Gastrocnemius medialis (tissue), 4 donors: ENCODE data around the gene PRDM16. TPM values are rescaled to one million over a fixed set of nuclear protein-coding genes. Genes with fewer than 3 reads are reported as not detected.

Experiments
- ATAC-seq, 2 donors: fragments of 150-250 bp; one replicate each; pipeline ENCODE4 v1.9.1; 2016
- DNase-seq, 2 donors: peaks; one replicate each; pipeline ENCODE4 v3.0.0-alpha.2; 2019
- H3K27ac ChIP-seq, 4 donors: fragments of 200-600 bp; sonication (generic); 1 replicate in 1 of 4; 2 replicates in 3 of 4; pipeline ENCODE4 v1.5.1; 2016 to 2018; ENCODE audit warnings: mild to moderate bottlenecking in 2 of 4, moderate library complexity in 1 of 4
- H3K27me3 ChIP-seq, 3 donors: fragments of 200-600 bp; sonication (generic) in 2 of 3; 1 replicate in 1 of 3; 2 replicates in 2 of 3; pipeline versions ENCODE4 v1.5.1 to v1.6.0; 2016 to 2019; ENCODE audit warnings: mild to moderate bottlenecking in 1 of 3, moderate library complexity in 1 of 3
- H3K36me3 ChIP-seq, 2 donors: fragments of 200-600 bp; sonication (generic) in 1 of 2; one replicate each; pipeline ENCODE4 v1.5.1; 2017 to 2018
- H3K4me1 ChIP-seq, 2 donors: fragments of 200-600 bp; sonication (generic) in 1 of 2; one replicate each; pipeline ENCODE4 v1.5.1; 2016 to 2017; ENCODE audit warnings: mild to moderate bottlenecking in 2 of 2
- H3K4me3 ChIP-seq, 4 donors: fragments of 200-600 bp; sonication (generic) in 3 of 4; 1 replicate in 1 of 4; 2 replicates in 3 of 4; pipeline ENCODE4 v1.5.1; 2016 to 2019; ENCODE audit warnings: mild to moderate bottlenecking in 2 of 4
- H3K9me3 ChIP-seq, 3 donors: fragments of 200-600 bp; sonication (generic) in 2 of 3; 1 replicate in 1 of 3; 2 replicates in 2 of 3; pipeline ENCODE4 v1.5.1; 2016 to 2019
- POLR2A ChIP-seq, 2 donors: fragments of 450-650 bp; IDR thresholded peaks; one replicate each; pipeline ENCODE4 v1.6.1; 2017; ENCODE audit warnings: antibody characterized with exemption in 2 of 2, mild to moderate bottlenecking in 2 of 2, moderate library complexity in 2 of 2
- in situ Hi-C, 4 donors: fragments of 200-750 bp; cut with MboI; loops; one replicate each; pipeline versions ENCODE4 v1.15.0 to v1.8.0; 2017; ENCODE audit warnings: low sequenced_read_pairs in 4 of 4
- intact Hi-C: fragments of 100-400 bp; cut with DNase I; formaldehyde crosslinking; loops from one replicate; pipeline ENCODE4 v1.15.1; 2023; ENCODE audit warnings: low total_unique reads
- total RNA-seq, 4 donors: library from RNA; depleted of rRNA; stranded (reverse); fragments of >200 nt; gene quantifications; one replicate each; pipeline versions ENCODE4 v1.1.0 to v1.2.3, GENCODE V29; 2016
- TF ChIP-seq, protein P1 (sequence below), 5 experiments: fragments of 450-650 bp in 3 of 5; fragments of 200-600 bp in 2 of 5; sonication (generic) in 2 of 5; IDR thresholded peaks in 4 of 5; conservative IDR thresholded peaks in 1 of 5; 1 replicate in 4 of 5; 2 replicates in 1 of 5; pipeline ENCODE4 v1.5.1; 2016 to 2019; ENCODE audit warnings: antibody characterized with exemption in 5 of 5, mild to moderate bottlenecking in 3 of 5, moderate library complexity in 3 of 5

PRDM16 gene
- total RNA-seq, 4 donors from 2014 or later, result 0.03 to 0.19 (median 0.17) TPM

DNA sequence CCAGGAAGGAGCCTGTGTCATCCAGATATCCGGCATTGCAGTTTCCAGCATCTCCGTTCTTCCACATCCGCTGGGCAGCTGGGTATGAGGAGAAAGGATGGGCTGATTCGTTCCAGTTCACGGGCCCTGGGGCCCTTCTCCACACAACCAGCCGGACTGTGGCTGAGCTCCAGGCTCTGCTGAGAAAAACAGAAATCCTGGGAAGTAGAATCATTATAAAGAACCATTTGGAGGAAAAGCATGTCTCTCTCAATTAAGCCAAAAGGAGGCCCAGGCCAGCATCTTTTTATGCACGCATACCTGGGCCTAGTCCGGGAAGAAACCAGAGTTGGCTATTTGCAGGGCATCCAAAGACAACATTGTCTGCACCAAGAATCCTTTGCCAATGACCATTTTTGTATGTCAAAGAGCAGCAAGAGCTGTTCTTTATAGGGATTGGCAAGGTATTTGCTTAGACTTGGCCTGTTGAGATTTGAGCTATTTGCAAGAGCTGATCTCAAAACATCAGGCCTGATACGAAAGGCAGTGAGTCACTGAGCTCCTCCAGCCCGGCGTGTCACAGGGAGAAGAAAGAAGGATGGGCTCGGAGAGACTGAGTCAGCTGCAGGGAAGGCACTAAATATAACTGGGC is 300.6 kb downstream of the PRDM16 start:
- no peak for TF ChIP-seq POLR2A (IDR thresholded peaks at IDR 0.05)
- TF ChIP-seq, protein P1, sequence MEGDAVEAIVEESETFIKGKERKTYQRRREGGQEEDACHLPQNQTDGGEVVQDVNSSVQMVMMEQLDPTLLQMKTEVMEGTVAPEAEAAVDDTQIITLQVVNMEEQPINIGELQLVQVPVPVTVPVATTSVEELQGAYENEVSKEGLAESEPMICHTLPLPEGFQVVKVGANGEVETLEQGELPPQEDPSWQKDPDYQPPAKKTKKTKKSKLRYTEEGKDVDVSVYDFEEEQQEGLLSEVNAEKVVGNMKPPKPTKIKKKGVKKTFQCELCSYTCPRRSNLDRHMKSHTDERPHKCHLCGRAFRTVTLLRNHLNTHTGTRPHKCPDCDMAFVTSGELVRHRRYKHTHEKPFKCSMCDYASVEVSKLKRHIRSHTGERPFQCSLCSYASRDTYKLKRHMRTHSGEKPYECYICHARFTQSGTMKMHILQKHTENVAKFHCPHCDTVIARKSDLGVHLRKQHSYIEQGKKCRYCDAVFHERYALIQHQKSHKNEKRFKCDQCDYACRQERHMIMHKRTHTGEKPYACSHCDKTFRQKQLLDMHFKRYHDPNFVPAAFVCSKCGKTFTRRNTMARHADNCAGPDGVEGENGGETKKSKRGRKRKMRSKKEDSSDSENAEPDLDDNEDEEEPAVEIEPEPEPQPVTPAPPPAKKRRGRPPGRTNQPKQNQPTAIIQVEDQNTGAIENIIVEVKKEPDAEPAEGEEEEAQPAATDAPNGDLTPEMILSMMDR (IDR thresholded peaks at IDR 0.05 in 4 of 5, conservative IDR thresholded peaks at IDR 0.05 in 1 of 5), result no peak
- no peaks in the 10 kb centered on the region for H3K4me1 ChIP-seq

DNA sequence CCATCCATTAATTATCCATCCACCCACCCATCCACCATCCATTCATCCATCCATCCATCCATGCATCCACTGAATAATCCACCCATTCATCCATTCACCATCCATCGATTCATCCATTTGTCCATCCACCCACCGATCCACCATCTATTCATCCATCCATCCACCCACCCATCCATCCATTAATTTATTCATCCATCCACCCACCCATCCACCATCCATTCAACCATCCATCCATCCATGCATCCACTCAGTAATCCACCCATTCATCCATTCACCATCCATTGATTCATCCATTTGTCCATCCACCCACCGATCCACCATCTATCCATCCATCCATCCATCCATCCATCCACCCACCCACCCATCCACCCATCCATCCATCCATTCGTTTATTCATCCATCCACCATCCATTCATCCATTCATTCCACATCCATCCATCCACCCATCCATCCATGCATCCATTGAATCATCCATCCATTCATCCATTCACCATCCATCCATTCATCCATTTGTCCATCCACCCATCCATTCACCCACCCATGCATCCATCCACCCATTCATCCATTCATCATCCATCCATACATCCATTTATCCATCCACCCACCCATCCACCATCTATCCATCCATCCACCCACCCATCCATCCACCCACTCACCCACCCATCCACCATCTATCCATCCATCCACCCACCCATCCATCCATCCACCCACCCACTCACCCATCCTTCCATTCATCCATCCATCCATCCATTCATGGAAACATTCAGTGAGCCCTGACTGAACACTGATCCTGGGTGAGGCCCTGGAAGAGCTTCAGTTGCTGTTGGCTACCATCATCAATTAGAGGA is 302.1 kb downstream of the PRDM16 start:
- ATAC-seq (no peak), DNase-seq (no peak)
- Histone ChIP-seq H3K27ac (no peak overlapping the region), H3K27me3 (peaks cover 8 to 42% (median 14%) of the 10 kb centered on the region in 3 donors), H3K4me1 (no peaks in the 10 kb centered on the region), H3K36me3 (no peaks in the 10 kb centered on the region), H3K9me3 (no peaks in the 10 kb centered on the region), H3K4me3 (no peak overlapping the region)
- intact Hi-C loops (no loop called here), in situ Hi-C loops (no loop called here)
- no peak for TF ChIP-seq POLR2A (IDR thresholded peaks at IDR 0.05)
- TF ChIP-seq, protein P1 (IDR thresholded peaks at IDR 0.05 in 4 of 5, conservative IDR thresholded peaks at IDR 0.05 in 1 of 5), result no peak

More for the DNA sequence above, 300.6 kb downstream of the PRDM16 start:
- H3K27me3 ChIP-seq, result peaks cover 18 to 45% (median 18%) of the 10 kb centered on the region in 3 donors
- no peaks in the 10 kb centered on the region for H3K36me3 ChIP-seq
- DNase-seq, result peak in 1 of 2 donors; percentile 16
- peak overlapping the region in 2 of 4 donors; percentile 5 to 40 for H3K27ac ChIP-seq
- no peak overlapping the region for H3K4me3 ChIP-seq
- intact Hi-C loops, result no loop called here
- no peaks in the 10 kb centered on the region for H3K9me3 ChIP-seq
- in situ Hi-C loops, result no loop called here
- peak in 1 of 2 donors; percentile 50 for ATAC-seq

DNA sequence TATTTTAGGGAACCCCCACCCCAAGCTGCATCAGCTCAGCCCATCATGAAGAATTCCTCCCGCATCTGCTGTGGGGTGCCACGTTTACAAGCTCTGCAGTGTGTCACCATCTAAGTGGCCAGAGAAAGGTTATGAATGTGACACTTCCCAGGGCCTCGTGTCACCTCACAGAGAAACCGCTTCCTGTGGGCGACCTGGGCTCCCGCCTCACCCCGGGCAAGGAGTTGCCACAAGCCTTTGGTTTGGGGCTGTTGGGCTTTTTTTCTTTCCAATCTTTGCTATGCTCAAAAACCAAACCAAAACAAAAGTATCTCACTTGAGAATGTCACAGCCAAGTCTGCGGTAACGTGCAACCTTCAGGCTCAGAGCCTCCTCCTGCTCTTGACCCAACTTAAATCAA is 303.3 kb downstream of the PRDM16 start:
- H3K27ac ChIP-seq, result no peak overlapping the region
- ATAC-seq (no peak), DNase-seq (no peak)
- in situ Hi-C loops (no loop called here), intact Hi-C loops (no loop called here)
- no peaks in the 10 kb centered on the region for H3K36me3 ChIP-seq
- peaks cover 0 to 34% (median 6%) of the 10 kb centered on the region in 3 donors for H3K27me3 ChIP-seq
- no peak for TF ChIP-seq POLR2A (IDR thresholded peaks at IDR 0.05)
- TF ChIP-seq, protein P1 (IDR thresholded peaks at IDR 0.05 in 4 of 5, conservative IDR thresholded peaks at IDR 0.05 in 1 of 5), result no peak
- H3K4me3 ChIP-seq, result no peak overlapping the region
- no peaks in the 10 kb centered on the region for H3K9me3 ChIP-seq
- no peaks in the 10 kb centered on the region for H3K4me1 ChIP-seq

DNA sequence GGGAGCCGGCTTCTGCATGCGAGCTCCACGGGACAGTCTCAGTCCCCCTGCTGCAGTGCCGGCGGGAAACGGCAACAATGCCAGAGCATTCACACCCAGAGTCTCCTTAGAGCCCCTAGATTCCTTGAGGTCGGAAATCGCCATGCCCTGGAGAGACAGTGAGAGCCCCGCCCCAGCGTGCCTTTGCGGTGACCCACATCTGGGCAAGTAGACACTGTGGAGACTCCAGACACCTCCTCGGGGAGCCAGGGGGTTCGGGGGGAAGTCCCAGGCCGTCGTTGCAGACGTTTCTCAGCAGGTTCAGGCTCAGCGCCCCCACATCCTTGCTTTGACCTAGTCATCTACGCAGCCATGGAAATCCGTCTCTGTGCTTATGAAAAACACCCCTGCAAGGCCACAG is 304.2 kb downstream of the PRDM16 start:
- in situ Hi-C loops, result no loop called here
- H3K27me3 ChIP-seq, result peaks cover 0 to 29% (median 6%) of the 10 kb centered on the region in 3 donors

More for the DNA sequence above, 304.2 kb downstream of the PRDM16 start:
- H3K4me3 ChIP-seq, result no peak overlapping the region
- no peaks in the 10 kb centered on the region for H3K36me3 ChIP-seq
- no peaks in the 10 kb centered on the region for H3K9me3 ChIP-seq
- ATAC-seq (no peak), DNase-seq (no peak)
- intact Hi-C loops, result no loop called here
- TF ChIP-seq, protein P1 (IDR thresholded peaks at IDR 0.05 in 4 of 5, conservative IDR thresholded peaks at IDR 0.05 in 1 of 5), result no peak
- no peak for TF ChIP-seq POLR2A (IDR thresholded peaks at IDR 0.05)
- H3K4me1 ChIP-seq, result no peaks in the 10 kb centered on the region
- H3K27ac ChIP-seq, result no peak overlapping the region
